GM04504 (cell line): Measurements from ENCODE around the gene TNKS1BP1.
"Not testable (repeated sequence)": the region's sequence is repeated elsewhere in the genome, so short reads cannot be mapped to it uniquely, and the experiment has no call there.

Experiments
- DNase-seq: peaks from one replicate; pipeline ENCODE4 v3.0.0-alpha.2; 2012; ENCODE audit warnings: low read depth

Gene TNKS1BP1

GRCh38 chr11:57324886-57325734, at the start of gene TNKS1BP1:
TSS of gene TNKS1BP1 (minus strand) at chr11:57324952. CDS start at chr11:57321885, 3,067 bp downstream.
- peak; percentile 95 for DNase-seq

- no peak for DNase-seq
Observed at GRCh38 chr11:57373146-57373545, 48.4 kb upstream of the TNKS1BP1 start.

- DNase-seq = no peak
Observed at GRCh38 chr11:57370941-57371340, 46.2 kb upstream of the TNKS1BP1 start.

- DNase-seq = no peak
Observed at GRCh38 chr11:57370251-57370650, 45.5 kb upstream of the TNKS1BP1 start.

GRCh38 chr11:57368845-57369232, 44.1 kb upstream of the TNKS1BP1 start:
- DNase-seq = no peak

- DNase-seq = no peak
Observed at GRCh38 chr11:57368106-57368844, 43.5 kb upstream of the TNKS1BP1 start.

- DNase-seq = no peak
Observed at GRCh38 chr11:57364851-57365660, 40.3 kb upstream of the TNKS1BP1 start.

GRCh38 chr11:57363131-57364080, 38.7 kb upstream of the TNKS1BP1 start:
- no peak for DNase-seq

- no peak for DNase-seq
Observed at GRCh38 chr11:57361926-57362325, 37.2 kb upstream of the TNKS1BP1 start.

GRCh38 chr11:57361420-57361819, 36.7 kb upstream of the TNKS1BP1 start:
- DNase-seq = not testable (repeated sequence)

GRCh38 chr11:57360991-57361390, 36.2 kb upstream of the TNKS1BP1 start:
- no peak for DNase-seq

GRCh38 chr11:57359896-57360690, 35.3 kb upstream of the TNKS1BP1 start:
- DNase-seq = no peak

GRCh38 chr11:57359396-57359795, 34.6 kb upstream of the TNKS1BP1 start:
- no peak for DNase-seq

GRCh38 chr11:57358991-57359390, 34.2 kb upstream of the TNKS1BP1 start:
- DNase-seq = no peak

GRCh38 chr11:57358543-57358961, 33.8 kb upstream of the TNKS1BP1 start:
- DNase-seq = no peak

- DNase-seq = no peak
Observed at GRCh38 chr11:57357856-57358255, 33.1 kb upstream of the TNKS1BP1 start.

- DNase-seq = no peak
Observed at GRCh38 chr11:57357310-57357709, 32.6 kb upstream of the TNKS1BP1 start.

- DNase-seq = no peak
Observed at GRCh38 chr11:57356268-57356667, 31.5 kb upstream of the TNKS1BP1 start.

- DNase-seq = no peak
Observed at GRCh38 chr11:57354699-57355098, 29.9 kb upstream of the TNKS1BP1 start.

- DNase-seq = no peak
Observed at GRCh38 chr11:57353852-57354251, 29.1 kb upstream of the TNKS1BP1 start.
